ENCODE results near the gene WDR38.
"Not testable (repeated sequence)": the region's sequence is repeated elsewhere in the genome, so short reads cannot be mapped to it uniquely, and the experiment has no call there.

- TF ChIP-seq POLR2AphosphoS5, CTCF, POLR2A (IDR thresholded peaks at IDR 0.05): not testable (repeated sequence)
Observed at GRCh38 chr9:124838567-124839275, 14.5 kb upstream of the WDR38 start.
